ENCODE data around the gene CACNB2. TPM values are rescaled to one million over a fixed set of nuclear protein-coding genes. Genes with fewer than 3 reads are reported as not detected.
"Not testable (repeated sequence)": the region's sequence is repeated elsewhere in the genome, so short reads cannot be mapped to it uniquely, and the experiment has no call there.

The CACNB2 gene
- total and polyA plus RNA-seq, 2 experiments from 2014 or later: 4.6 to 5.3 TPM

GRCh38 chr10:18577823-18578685, 437.8 kb downstream of the CACNB2 start:
- Histone ChIP-seq H3K36me3 (replicated peaks; ENCODE audit: insufficient read depth, low read depth) (no peaks in the 10 kb centered on the region), H3K4me3 (no peak overlapping the region), H4K20me1 (ENCODE audit: insufficient read depth, poor library complexity, severe bottlenecking) (no peaks in the 10 kb centered on the region), H3K79me2 (no peaks in the 10 kb centered on the region), H3K9me2 (replicated peaks; ENCODE audit: insufficient read depth) (no peaks in the 10 kb centered on the region), H3K4me1 (ENCODE audit: insufficient read depth) (no peaks in the 10 kb centered on the region), H2AFZ (no peak overlapping the region), H3K9me3 (ENCODE audit: low read depth) (no peaks in the 10 kb centered on the region), H3K27ac (no peak overlapping the region), H3K4me2 (no peak overlapping the region), H3K27me3 (no peaks in the 10 kb centered on the region)
- TF ChIP-seq CTCF (IDR thresholded peaks at IDR 0.05; ENCODE audit: poor library complexity) (no peak), EZH2phosphoT487 (IDR thresholded peaks at IDR 0.05; ENCODE audit: low read depth, severe bottlenecking, unreplicated experiment) (no peak), EZH2 (IDR thresholded peaks at IDR 0.05; ENCODE audit: borderline replicate concordance) (no peak)
- 95% methylated on average over 15 of the region's 15 CpGs for WGBS (ENCODE audit: low lambda C conversion rate, missing lambda C conversion rate)
- DNase-seq (ENCODE audit: low spot score): no peak

GRCh38 chr10:18582803-18583202, 442.6 kb downstream of the CACNB2 start:
- Histone ChIP-seq H4K20me1 (ENCODE audit: insufficient read depth, poor library complexity, severe bottlenecking) (no peaks in the 10 kb centered on the region), H3K9me2 (replicated peaks; ENCODE audit: insufficient read depth) (no peaks in the 10 kb centered on the region), H3K36me3 (replicated peaks; ENCODE audit: insufficient read depth, low read depth) (no peaks in the 10 kb centered on the region), H3K9me3 (ENCODE audit: low read depth) (no peaks in the 10 kb centered on the region), H3K79me2 (no peaks in the 10 kb centered on the region), H3K27ac (no peak overlapping the region), H3K4me1 (ENCODE audit: insufficient read depth) (no peaks in the 10 kb centered on the region), H3K4me3 (no peak overlapping the region), H3K27me3 (no peaks in the 10 kb centered on the region), H3K4me2 (no peak overlapping the region), H2AFZ (no peak overlapping the region)
- DNase-seq (ENCODE audit: low spot score): no peak
- WGBS (ENCODE audit: low lambda C conversion rate, missing lambda C conversion rate): 73% methylated on average over 3 of the region's 3 CpGs
- TF ChIP-seq CTCF (IDR thresholded peaks at IDR 0.05; ENCODE audit: poor library complexity) (no peak), EZH2 (IDR thresholded peaks at IDR 0.05; ENCODE audit: borderline replicate concordance) (no peak), EZH2phosphoT487 (IDR thresholded peaks at IDR 0.05; ENCODE audit: low read depth, severe bottlenecking, unreplicated experiment) (no peak)

- Histone ChIP-seq H3K27ac (no peak overlapping the region), H3K4me1 (ENCODE audit: insufficient read depth) (no peaks in the 10 kb centered on the region), H4K20me1 (ENCODE audit: insufficient read depth, poor library complexity, severe bottlenecking) (no peaks in the 10 kb centered on the region), H3K9me2 (replicated peaks; ENCODE audit: insufficient read depth) (no peaks in the 10 kb centered on the region), H3K27me3 (no peaks in the 10 kb centered on the region), H3K4me2 (no peak overlapping the region), H3K4me3 (no peak overlapping the region), H2AFZ (no peak overlapping the region), H3K36me3 (replicated peaks; ENCODE audit: insufficient read depth, low read depth) (no peaks in the 10 kb centered on the region), H3K79me2 (no peaks in the 10 kb centered on the region), H3K9me3 (ENCODE audit: low read depth) (no peaks in the 10 kb centered on the region)
- DNase-seq (ENCODE audit: low spot score): no peak
- TF ChIP-seq EZH2 (IDR thresholded peaks at IDR 0.05; ENCODE audit: borderline replicate concordance) (no peak), CTCF (IDR thresholded peaks at IDR 0.05; ENCODE audit: poor library complexity) (peak; percentile 21)
- WGBS (ENCODE audit: low lambda C conversion rate, missing lambda C conversion rate): 83% methylated on average over 5 of the region's 5 CpGs
Measured at GRCh38 chr10:18583575-18584270, 443.5 kb downstream of the CACNB2 start.

GRCh38 chr10:18586637-18587036, 446.4 kb downstream of the CACNB2 start:
- H3K36me3 ChIP-seq (replicated peaks; ENCODE audit: insufficient read depth, low read depth); H3K9me2 ChIP-seq (replicated peaks; ENCODE audit: insufficient read depth); H3K9me3 ChIP-seq (ENCODE audit: low read depth); H3K27me3 ChIP-seq; H3K4me3 ChIP-seq; H2AFZ ChIP-seq; H3K27ac ChIP-seq; H3K4me1 ChIP-seq (ENCODE audit: insufficient read depth); H3K4me2 ChIP-seq; H4K20me1 ChIP-seq (ENCODE audit: insufficient read depth, poor library complexity, severe bottlenecking); DNase-seq (ENCODE audit: low spot score); H3K79me2 ChIP-seq: not testable (repeated sequence)
- 94% methylated on average over 10 of the region's 10 CpGs for WGBS (ENCODE audit: low lambda C conversion rate, missing lambda C conversion rate)

GRCh38 chr10:18591141-18591540, 450.9 kb downstream of the CACNB2 start:
- not testable (repeated sequence) for DNase-seq (ENCODE audit: low spot score); H3K79me2 ChIP-seq; H3K9me3 ChIP-seq (ENCODE audit: low read depth); H4K20me1 ChIP-seq (ENCODE audit: insufficient read depth, poor library complexity, severe bottlenecking); H3K4me3 ChIP-seq; H3K4me2 ChIP-seq; H3K27ac ChIP-seq; H3K36me3 ChIP-seq (replicated peaks; ENCODE audit: insufficient read depth, low read depth); H3K27me3 ChIP-seq; H3K9me2 ChIP-seq (replicated peaks; ENCODE audit: insufficient read depth); H2AFZ ChIP-seq; H3K4me1 ChIP-seq (ENCODE audit: insufficient read depth)
- 97% methylated on average over 1 of the region's 1 CpG for WGBS (ENCODE audit: low lambda C conversion rate, missing lambda C conversion rate)

Measured in hepatocyte (in vitro differentiated cells).